AG08396 (cell line): Measurements from ENCODE around the gene KCNK17.

Experiments used
- DNase-seq: peaks from one replicate; pipeline ENCODE4 v3.0.0; 2012; ENCODE audit warnings: low spot score, mixed read lengths

The KCNK17 gene

GRCh38 chr6:39335780-39336545 lies 21.7 kb upstream of the KCNK17 start:
- DNase-seq, result peak; percentile 41

GRCh38 chr6:39333644-39334438 lies 19.6 kb upstream of the KCNK17 start:
- no peak for DNase-seq

GRCh38 chr6:39330476-39330875 lies 16.3 kb upstream of the KCNK17 start:
- DNase-seq, result no peak

GRCh38 chr6:39330057-39330456 lies 15.8 kb upstream of the KCNK17 start:
- no peak for DNase-seq

- no peak for DNase-seq
Observed at GRCh38 chr6:39328066-39328465, 13.8 kb upstream of the KCNK17 start.

GRCh38 chr6:39327507-39327906 lies 13.3 kb upstream of the KCNK17 start:
- DNase-seq, result no peak

GRCh38 chr6:39322306-39322850 lies 8.2 kb upstream of the KCNK17 start, which contains the start of gene KCNK16:
Gene KCNK16 (minus strand): TSS chr6:39322702. CDS start chr6:39322540, 162 bp downstream.
- DNase-seq, result no peak

GRCh38 chr6:39321761-39322160 lies 7.5 kb upstream of the KCNK17 start:
- DNase-seq, result no peak

GRCh38 chr6:39320363-39320984 lies 6.3 kb upstream of the KCNK17 start:
- no peak for DNase-seq

GRCh38 chr6:39319621-39320362 lies 5.6 kb upstream of the KCNK17 start:
- no peak for DNase-seq

- no peak for DNase-seq
Observed at GRCh38 chr6:39317256-39317655, 3.0 kb upstream of the KCNK17 start.

- no peak for DNase-seq
Observed at GRCh38 chr6:39313526-39314272, 520 bp downstream of the KCNK17 start.

GRCh38 chr6:39312912-39313525 lies 1.2 kb downstream of the KCNK17 start:
- no peak for DNase-seq

- DNase-seq, result no peak
Observed at GRCh38 chr6:39310542-39310941, 3.7 kb downstream of the KCNK17 start.

- DNase-seq, result peak; percentile 88
Observed at GRCh38 chr6:39309942-39310531, 4.2 kb downstream of the KCNK17 start.

GRCh38 chr6:39307462-39307861 lies 6.8 kb downstream of the KCNK17 start:
- no peak for DNase-seq

- DNase-seq, result no peak
Observed at GRCh38 chr6:39304951-39305350, 9.3 kb downstream of the KCNK17 start.

GRCh38 chr6:39303425-39304153 lies 10.6 kb downstream of the KCNK17 start:
- DNase-seq, result no peak

GRCh38 chr6:39302669-39303424 lies 11.4 kb downstream of the KCNK17 start:
- DNase-seq, result peak; percentile 89
